ENCODE results near the gene ADGRL3.

- TF ChIP-seq GABPA (IDR thresholded peaks at IDR 0.05 in 1 of 2, conservative IDR thresholded peaks at IDR 0.05 in 1 of 2) (no peak), ATF3 (IDR thresholded peaks at IDR 0.05) (no peak), SP1 (IDR thresholded peaks at IDR 0.05) (no peak), CTCF (IDR thresholded peaks at IDR 0.05; ENCODE audit: low read depth, low read length, missing input control) (no peak), REST (IDR thresholded peaks at IDR 0.05) (no peak), TAF1 (conservative IDR thresholded peaks at IDR 0.05) (no peak), EGR1 (IDR thresholded peaks at IDR 0.05; ENCODE audit: low read depth in 2 of 2) (no peak), RAD21 (IDR thresholded peaks at IDR 0.05) (no peak)
Measured at GRCh38 chr4:61995717-61996340, 795.7 kb downstream of the ADGRL3 start.

Data from liver (tissue), 3 donors.